ENCODE results near the gene MZT2B.
"Not testable (repeated sequence)": the region's sequence is repeated elsewhere in the genome, so short reads cannot be mapped to it uniquely, and the experiment has no call there.

DNA sequence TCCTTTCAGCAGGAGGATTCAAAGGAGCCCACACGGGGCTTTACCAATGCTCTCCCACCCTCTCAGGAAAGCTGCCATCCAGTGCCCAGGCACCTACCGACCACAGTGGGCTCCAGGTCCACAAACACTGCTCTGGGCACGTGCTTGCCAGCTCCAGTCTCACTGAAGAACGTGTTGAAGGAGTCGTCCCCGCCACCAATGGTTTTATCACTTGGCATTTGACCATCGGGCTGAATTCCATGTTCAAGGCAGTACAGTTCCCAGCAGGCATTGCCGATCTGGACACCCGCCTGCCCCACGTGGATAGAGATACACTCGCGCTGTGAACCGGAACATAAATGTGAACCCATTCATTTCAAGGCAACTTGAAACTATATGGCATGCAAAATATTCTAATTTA is 14.0 kb downstream of the MZT2B start:
- not testable (repeated sequence) for TF ChIP-seq CTCF, POLR2A, POLR2AphosphoS5, EP300 (IDR thresholded peaks at IDR 0.05)
